HCEC 1CT (cell line): ENCODE results near the gene FARP2.

Experiments used
- DNase-seq: peaks from one replicate; pipeline ENCODE4 v3.0.0-alpha.2; 2017

Gene FARP2

DNA sequence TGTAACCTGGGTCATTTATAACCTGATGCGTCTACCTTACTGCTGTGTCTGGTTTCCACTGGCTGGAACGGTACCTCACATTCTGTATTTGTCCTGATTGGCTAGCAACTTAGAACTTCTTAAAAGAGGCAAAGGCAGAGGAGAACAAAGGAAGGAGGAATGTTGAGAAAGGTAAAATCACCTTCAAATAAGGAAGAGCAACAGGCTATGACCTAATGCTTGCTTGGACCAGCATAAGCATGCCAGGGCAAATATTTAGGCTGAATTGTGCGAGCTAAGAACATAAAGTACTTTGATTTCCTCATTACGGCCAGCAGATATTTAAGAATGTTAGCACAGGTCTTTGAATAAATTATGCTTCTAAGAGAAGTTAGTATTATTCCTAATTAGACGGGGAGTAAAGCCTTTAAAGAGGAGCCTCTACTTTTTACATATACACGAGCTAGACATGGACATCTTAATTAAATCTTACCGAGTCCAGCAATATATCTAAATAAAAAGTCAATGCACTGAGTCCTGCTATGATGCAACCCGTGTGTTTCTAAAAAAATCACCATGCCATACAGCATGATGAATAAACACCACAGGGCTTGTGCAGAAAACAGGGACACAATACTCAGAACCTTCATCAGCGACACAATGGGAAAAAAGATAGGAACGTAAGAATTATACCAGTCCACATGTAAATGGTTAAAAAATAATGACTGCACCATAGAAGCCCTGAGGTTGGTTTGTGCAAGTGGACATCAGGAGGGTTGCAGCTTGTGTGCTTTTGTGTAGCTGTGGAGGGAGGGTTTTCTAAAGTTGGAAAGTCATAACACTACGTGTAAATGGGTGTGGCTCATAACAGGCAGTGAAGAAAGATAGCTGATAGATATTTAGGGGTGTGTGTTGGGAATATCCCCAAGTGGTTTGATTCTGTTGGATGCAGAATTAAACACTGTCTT, 26.1 kb upstream of the FARP2 start:
- DNase-seq = no peak

- DNase-seq = no peak
These were observed 25.5 kb upstream of the FARP2 start for GRCh38 chr2:241330616-241330981.

GRCh38 chr2:241334813-241335212, 21.3 kb upstream of the FARP2 start:
- DNase-seq = no peak

- DNase-seq = peak; percentile 69
These were observed 16.1 kb upstream of the FARP2 start for GRCh38 chr2:241339839-241340630.

- DNase-seq = no peak
These were observed 15.4 kb upstream of the FARP2 start for GRCh38 chr2:241340631-241341163.

DNA sequence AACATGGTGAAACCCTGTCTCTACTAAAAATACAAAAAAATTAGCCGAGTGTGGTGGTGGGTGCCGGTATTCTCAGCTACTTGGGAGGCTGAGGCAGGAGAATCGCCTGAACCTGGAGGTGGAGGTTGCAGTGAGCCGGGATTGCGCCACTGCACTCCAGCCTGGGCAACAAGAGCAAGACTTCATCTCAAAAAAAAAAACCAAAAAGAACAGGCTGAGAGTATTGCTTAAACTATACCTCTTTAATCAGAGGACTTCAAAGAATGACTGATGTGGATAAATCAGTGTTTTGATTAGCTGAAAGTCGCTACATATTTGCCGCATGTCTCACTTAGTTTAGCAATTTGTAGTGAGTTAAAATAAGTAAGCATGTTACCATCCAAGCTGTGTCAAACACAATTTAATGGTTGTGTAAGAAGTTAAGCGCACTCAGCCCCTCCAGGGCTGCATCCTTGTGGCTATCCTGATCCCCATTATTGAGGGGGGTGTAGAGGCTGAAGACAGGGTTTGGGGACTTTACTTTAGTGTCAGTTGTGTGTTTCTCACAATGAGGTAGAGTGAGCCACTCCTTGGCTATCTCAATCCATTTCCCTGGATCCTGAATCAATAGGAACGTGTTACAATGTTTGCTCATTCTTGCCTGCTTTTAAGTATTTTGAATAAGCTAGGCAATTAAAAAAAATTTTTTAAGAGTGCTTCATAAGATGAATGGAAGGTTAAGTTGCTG, 11.0 kb upstream of the FARP2 start:
- peak; percentile 82 for DNase-seq

GRCh38 chr2:241349941-241350340, 6.1 kb upstream of the FARP2 start:
- DNase-seq = no peak

GRCh38 chr2:241350530-241350877, 5.6 kb upstream of the FARP2 start:
- no peak for DNase-seq

GRCh38 chr2:241350878-241351639, 5.0 kb upstream of the FARP2 start:
- no peak for DNase-seq

GRCh38 chr2:241351640-241352031, 4.4 kb upstream of the FARP2 start:
- DNase-seq = no peak

- no peak for DNase-seq
These were observed 3.9 kb upstream of the FARP2 start for GRCh38 chr2:241352227-241352626.

GRCh38 chr2:241354668-241355658, 1.1 kb upstream of the FARP2 start:
- peak; percentile 58 for DNase-seq

DNA sequence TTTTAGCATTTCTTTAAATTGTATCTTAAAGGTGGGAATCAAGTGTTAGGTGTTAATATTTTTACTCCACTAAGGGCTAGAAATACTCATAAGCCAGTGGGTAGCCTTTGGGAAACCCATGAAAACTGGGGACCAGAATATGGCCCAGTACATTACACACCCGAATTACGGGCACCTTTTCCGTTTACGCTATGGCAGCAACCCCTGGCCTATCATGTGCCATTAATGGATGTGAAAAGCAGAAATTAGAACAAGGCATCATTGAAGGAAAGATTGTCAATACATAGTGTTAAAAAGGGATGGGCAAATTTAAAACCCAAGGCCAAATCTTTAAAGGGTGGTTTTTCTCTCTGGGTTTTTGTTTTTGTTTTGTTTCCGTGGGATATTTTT, 781 bp downstream of the FARP2 start:
- DNase-seq = no peak

DNA sequence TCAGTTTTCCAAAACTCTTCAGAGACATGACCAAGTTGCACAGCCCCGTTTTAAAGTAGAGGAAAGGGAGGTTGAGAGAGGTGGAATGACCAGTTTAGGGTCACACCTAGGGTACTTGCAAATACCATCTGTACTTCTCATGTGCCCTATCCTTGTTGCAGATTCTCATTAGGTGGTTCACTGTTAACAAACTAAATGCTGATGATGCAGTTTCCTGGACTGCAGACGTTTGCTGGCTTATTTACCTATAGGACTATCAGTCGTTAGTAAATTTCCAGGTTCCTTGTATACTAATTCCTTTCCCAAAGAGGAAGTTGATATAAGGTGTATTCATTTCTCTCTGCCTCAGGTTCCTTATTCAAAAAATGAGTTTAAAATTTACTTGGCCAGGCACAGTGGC, 1.4 kb downstream of the FARP2 start:
- DNase-seq = no peak

DNA sequence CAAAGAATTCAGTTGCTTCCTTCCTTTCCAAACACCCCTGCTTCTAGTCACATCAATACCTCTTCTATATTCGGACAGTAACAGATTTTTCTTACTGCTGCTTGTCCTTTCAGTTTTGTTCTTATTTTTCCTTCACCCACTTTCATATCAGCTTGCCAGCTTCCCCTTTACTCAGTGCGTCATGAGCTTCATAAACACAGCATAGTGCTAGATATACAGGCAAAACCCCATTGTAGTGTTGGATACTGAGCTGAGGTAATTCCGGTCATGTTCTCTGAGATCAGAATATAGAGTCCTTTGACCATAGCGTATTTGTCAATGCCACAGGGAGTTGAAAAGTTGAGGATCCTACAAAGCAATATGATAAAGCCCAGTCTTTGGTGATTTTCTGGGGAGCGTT, 2.4 kb downstream of the FARP2 start:
- no peak for DNase-seq

- DNase-seq = no peak
These were observed 3.5 kb downstream of the FARP2 start for GRCh38 chr2:241359481-241360045.

GRCh38 chr2:241363426-241363825, 7.3 kb downstream of the FARP2 start:
- no peak for DNase-seq

DNA sequence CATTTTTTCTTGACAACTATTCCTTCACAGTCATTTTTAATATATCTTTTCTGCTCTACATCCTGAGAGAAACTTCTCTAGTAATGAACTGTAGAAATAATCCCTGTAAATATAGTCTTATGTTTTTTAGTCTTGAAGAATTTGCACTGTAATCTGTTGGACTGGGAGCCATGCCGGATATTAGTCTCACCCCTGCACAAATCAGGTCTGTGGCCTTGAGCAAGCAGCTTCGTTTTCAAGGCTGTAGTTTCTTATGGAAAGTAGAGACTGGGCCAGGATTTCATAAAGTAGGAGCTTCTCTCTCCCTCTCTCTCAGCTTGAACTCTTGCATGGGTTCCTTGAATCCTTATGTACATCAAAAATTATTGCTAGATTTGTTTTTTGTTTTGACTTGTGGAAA, 8.7 kb downstream of the FARP2 start:
- DNase-seq = no peak

DNA sequence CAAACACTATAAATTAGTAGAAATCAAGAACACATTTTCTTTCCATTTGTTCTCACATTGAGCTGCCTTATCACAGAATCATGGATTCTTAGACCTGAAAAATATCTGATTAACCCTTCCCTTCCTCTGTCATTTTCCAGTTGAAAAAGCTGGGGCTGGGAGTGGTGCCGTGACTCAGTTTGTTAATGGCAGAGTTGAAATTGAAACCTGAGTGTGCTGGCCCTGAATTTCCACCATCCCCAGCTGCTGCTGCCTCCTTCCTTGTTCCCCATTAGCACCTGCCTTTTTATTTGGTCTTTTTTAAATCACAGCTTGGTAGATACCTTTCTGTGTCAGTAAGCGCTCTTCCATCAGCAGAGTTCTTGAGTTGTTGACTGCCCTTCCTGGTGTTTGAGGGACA, 10.6 kb downstream of the FARP2 start:
- no peak for DNase-seq

GRCh38 chr2:241368643-241369042, 12.6 kb downstream of the FARP2 start:
- DNase-seq = no peak
